Umbilical cord (tissue), 2 donors: ENCODE data around the gene INPP5D. TPM values are rescaled to one million over a fixed set of nuclear protein-coding genes. Genes with fewer than 3 reads are reported as not detected.
"Not testable (repeated sequence)": the region's sequence is repeated elsewhere in the genome, so short reads cannot be mapped to it uniquely, and the experiment has no call there.

Source experiments
- DNase-seq: peaks from one replicate; pipeline ENCODE4 v3.0.0-alpha.2; 2015; ENCODE audit warnings: low spot score
- total RNA-seq: library from RNA; depleted of rRNA; stranded (reverse); fragments of >200 nt; gene quantifications from one replicate; pipeline ENCODE4 v1.2.3, GENCODE V29; 2014; ENCODE audit warnings: low replicate concordance; ENCODE audit not compliant: insufficient read depth

The INPP5D gene
- total RNA-seq = 5.8 TPM

GRCh38 chr2:233059797-233060500 is at the start of gene INPP5D:
Gene INPP5D (plus strand): TSS chr2:233060342. CDS start chr2:233060479, 137 bp downstream.
- DNase-seq = peak; percentile 41

GRCh38 chr2:233010569-233011267 is 49.4 kb upstream of the INPP5D start:
- DNase-seq = no peak

DNA sequence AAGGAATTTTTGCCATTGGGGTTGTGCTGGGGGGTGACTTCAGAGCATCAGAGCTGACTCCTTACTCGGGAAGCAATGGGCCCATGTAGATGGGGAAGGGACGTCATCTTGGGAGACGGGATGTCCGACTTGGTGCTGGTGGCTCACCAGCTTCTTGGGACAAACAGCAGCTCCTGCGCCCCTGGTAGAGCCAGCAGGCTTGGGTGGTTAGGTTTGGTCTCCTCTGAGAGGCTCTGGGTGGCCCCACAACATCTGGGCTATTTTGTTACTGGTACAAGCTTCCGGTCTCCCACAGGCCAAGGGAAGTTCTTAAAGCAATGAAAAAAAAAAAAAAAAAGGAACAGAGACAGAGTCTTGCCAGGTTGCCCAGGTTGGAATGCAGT is 48.9 kb upstream of the INPP5D start:
- DNase-seq = no peak

DNA sequence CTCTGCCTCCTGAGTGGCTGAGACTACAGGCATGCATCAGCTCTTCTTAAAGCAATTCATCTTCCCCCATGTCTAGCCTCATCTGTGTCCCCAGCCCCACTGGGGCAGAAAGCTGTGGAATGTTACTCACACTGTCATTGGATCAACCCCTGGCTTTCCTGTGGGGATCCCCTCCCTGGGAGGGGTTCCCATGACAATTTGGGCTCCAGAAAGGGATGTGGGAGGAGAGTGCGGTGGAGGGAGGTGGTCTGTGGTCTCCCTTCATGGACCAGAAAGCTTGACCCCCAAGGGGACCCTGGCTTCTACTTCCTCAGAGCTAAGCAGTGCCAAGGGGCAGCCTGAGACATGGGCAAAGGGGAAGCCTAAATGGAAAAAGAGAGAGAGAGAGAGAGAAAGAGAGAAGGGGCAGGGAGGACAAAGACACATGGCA is 48.4 kb upstream of the INPP5D start:
- no peak for DNase-seq

DNA sequence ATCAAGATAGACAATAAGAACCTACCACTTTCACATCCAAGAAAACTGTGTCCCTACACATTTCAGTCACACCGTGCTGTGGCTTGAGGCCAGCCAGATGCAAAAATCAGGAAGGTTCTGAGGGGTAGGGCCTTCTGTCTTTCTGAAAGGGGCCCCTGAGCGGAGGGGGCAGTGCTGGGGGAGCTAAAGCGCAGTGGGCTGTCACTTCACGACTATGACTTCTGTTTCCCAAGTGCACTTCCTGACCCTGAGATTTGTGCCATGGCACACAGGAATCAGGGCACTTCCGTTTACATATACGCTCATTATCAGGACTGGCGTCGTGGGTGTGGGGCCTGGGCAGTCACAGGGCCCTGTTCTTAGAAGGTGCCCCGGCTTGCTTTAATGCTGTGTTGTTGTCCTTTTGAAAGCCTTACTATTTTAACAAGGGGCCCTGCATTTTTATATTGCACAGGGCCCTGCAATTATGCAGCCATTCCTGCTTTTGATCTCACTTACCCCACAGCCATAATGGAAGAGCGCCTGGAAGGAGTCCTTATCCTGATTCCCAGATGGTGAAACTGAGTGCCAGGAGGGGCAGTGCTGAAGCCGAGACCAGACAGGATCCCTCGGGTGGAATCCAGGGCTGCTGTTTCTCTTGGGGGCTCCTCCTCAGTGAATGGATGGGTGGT is 47.7 kb upstream of the INPP5D start:
- no peak for DNase-seq

GRCh38 chr2:233013027-233013461 is 47.1 kb upstream of the INPP5D start, which contains the start of gene NGEF:
Gene NGEF (minus strand): TSS chr2:233013256. CDS start chr2:232974890, 38,366 bp downstream.
- DNase-seq = no peak

GRCh38 chr2:233013650-233014049 is 46.5 kb upstream of the INPP5D start:
- no peak for DNase-seq

DNA sequence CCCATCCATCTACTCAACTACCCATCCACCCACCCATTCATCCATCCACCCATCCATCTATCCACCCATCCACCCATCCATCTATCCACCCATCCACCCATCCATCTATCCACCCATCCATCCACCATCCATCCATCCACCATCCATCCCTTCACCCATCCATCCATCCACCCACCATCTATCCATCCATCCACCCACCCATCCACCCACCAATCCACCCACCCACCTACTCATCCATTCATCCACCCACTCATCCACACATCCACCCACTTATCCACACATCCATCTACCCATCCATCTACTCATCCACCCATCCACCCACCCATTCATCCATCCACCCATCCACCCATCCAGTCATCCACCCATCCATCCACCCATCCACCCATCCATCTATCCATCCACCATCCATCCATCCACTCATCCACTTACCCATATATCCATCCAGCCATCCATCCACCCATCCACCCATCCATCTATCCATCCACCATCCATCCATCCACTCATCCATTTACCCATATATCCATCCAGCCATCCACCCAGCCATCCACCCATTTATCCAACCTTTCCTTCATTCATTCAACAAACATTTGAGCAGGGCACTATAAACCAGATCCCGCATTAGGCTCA is 45.0 kb upstream of the INPP5D start:
- DNase-seq = no peak

DNA sequence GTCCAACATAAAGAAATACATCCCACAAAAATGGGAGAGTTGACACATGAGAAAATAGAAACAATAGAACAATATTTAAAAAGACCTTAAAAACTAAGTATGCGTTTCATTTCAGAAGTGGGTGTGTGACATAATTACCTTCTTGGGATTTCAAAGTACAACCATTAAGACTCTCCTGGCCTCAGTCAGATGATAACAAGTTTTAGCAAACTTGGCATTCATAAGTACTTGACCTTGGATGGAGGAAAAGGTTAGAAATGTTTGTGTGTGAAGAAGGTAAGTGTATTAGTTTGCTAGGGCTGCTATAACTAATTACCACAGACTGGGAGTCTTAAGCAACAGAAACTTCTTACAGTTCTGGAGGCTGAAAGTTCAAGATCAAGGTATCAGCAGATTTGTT is 42.2 kb upstream of the INPP5D start:
- no peak for DNase-seq

DNA sequence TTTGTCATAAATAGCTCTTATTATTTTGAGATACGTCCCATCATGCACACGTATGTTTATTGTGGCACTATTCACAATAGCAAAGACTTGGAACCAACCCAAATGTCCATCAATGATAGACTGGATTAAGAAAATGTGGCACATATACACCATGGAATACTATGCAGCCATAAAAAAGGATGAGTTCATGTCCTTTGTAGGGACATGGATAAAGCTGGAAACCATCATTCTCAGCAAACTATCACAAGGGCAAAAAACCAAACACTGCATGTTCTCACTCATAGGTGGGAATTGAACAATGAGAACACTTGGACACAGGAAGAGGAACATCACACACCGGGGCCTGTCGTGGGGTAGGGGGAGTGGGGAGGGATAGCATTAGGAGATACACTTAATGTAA is 40.5 kb upstream of the INPP5D start:
- not testable (repeated sequence) for DNase-seq

- no peak for DNase-seq
Observed at GRCh38 chr2:233020454-233020853, 39.7 kb upstream of the INPP5D start.

GRCh38 chr2:233021771-233022170 is 38.4 kb upstream of the INPP5D start:
- no peak for DNase-seq

DNA sequence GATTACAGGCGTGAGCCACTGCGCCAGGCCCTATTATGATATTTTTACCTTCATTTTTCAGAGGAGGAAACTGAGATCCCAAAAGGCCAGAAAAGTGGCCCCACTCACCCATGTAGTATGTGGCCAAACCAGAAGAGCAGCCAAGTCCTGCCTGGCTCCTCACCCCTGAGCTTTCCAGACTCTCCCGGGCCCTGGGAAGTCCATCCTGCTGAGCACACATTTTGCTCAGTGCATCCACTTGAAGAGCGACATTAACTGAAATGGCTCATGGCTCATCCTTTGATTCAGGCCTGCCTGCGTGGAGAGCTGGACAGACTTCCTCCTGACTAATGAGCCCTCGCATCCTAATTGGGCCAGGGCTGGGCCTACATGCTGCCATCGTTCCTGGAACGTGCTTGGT is 37.6 kb upstream of the INPP5D start:
- no peak for DNase-seq

- no peak for DNase-seq
Observed at GRCh38 chr2:233023007-233023760, 37.0 kb upstream of the INPP5D start.

DNA sequence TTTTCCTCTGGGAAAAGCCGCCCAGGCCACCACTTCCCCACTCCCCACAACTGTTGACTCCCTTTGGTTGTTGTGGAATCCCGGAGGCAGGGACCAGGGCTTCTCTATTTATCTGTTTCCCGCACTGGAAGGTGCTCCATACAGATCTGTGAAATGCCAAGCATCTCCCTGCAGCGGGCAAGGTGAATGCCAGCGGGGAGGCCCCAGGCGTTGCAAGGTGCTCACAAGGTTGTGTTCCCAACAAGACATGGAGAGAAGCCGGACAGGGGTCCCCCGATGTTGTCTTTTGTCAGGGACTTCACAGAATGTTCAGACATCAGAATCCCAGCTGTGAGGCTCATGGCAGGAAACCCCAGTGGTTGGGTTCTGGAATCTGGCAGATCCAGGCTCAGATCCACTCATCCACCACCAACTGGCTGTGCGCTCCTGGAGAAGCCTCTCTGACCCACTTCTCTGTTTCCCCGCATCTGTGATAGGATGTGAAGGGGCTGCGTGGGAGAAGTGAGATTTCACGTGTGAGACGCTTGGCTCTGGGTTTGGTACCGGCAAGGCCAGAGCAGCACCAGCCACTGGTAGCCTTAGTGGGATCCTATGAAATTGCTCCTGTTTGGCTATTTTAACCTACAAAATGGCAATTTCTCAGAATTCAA is 36.3 kb upstream of the INPP5D start:
- no peak for DNase-seq

DNA sequence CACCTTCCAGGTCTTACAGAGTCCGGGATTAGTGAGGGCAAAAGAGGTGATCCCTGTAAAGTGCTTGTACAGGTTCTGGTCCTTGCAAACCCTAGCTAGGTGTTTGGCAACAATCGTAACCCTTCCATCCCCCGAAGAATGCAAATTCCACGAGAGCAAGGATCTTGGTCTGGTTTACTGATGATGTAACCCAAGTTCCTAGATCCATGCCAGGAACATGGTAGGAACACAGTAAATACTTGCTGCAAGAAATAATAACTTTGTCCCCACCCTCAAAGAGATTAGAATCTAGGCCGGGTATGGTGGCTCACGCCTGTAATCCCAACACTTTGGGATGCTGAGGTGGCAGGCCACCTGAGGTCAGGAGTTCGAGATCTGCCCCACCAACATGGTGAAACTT is 34.4 kb upstream of the INPP5D start:
- DNase-seq = no peak

- no peak for DNase-seq
Observed at GRCh38 chr2:233026198-233026813, 33.8 kb upstream of the INPP5D start.

GRCh38 chr2:233029321-233029720 is 30.8 kb upstream of the INPP5D start:
- DNase-seq = no peak

DNA sequence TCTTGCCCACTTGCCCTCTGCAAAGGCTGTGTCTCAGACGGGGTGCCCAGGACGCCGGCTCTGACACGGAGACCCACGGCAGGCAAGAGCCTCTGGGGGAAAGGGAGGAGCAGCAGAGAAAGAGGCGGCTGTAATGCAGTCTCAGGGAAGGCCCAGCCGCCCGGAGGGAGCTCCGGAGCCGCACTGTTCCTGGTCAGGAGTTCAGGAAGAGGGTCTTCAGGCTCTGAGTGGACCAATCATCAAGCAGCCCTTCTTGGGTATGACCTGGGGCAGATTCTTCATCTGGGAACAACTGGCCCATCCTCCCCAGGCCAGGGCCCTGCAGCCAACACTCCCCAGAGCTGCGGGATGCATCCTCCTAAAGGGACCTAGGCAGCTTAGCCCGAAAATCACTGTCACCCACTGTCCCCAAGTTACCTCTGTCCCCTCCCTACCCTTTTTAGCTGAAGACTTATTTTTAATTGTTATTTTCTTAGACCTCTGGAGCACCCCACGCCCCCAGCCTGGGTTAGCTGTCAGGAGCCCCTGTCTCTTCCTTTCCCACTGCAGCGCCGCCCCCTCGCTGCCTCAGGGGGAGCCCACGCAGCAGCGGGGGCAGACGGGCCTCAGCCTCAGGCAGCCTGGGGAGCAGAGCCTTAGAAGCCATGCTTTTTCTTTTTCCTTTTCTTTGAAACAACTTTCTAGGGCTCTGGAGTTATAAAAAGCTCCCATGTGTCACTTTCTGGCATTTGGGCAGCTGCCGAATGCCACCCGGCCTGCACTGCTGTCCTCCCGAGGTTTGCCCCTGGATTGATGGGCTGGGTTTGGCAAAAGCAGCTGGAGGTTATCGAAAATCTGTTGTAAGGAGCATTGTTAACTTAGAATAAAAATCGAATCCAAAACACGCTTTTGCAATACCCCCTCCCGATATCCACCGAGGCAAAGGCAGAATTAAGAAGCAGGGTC is 28.3 kb upstream of the INPP5D start:
- DNase-seq = no peak
